Prostate gland (tissue), 2 donors: ENCODE data around the gene ABCA13.

ENCODE experiments used
- CTCF ChIP-seq, 4 experiments: fragments of 200-600 bp in 2 of 4; fragments of 450-650 bp in 2 of 4; sonication (generic) in 2 of 4; IDR thresholded peaks; 1 replicate in 3 of 4; 2 replicates in 1 of 4; pipeline ENCODE4 v1.5.1; 2016 to 2019; ENCODE audit warnings: antibody characterized with exemption in 4 of 4, mild to moderate bottlenecking in 2 of 4, moderate library complexity in 2 of 4
- POLR2A ChIP-seq: fragments of 450-650 bp; IDR thresholded peaks from one replicate; pipeline ENCODE4 v1.6.1; 2016; ENCODE audit warnings: antibody characterized with exemption, mild to moderate bottlenecking
- POLR2AphosphoS5 ChIP-seq: sonication (generic); formaldehyde crosslinking; IDR thresholded peaks from one replicate; pipeline ENCODE4 v1.6.1; 2017; ENCODE audit warnings: antibody characterized with exemption

GRCh38 chr7:48505466-48505865, 334.2 kb downstream of the ABCA13 start:
- TF ChIP-seq POLR2AphosphoS5 (no peak), CTCF (IDR thresholded peaks at IDR 0.05) (no peak), POLR2A (no peak)
